Measurements from ENCODE around the gene WNT3A.

DNA sequence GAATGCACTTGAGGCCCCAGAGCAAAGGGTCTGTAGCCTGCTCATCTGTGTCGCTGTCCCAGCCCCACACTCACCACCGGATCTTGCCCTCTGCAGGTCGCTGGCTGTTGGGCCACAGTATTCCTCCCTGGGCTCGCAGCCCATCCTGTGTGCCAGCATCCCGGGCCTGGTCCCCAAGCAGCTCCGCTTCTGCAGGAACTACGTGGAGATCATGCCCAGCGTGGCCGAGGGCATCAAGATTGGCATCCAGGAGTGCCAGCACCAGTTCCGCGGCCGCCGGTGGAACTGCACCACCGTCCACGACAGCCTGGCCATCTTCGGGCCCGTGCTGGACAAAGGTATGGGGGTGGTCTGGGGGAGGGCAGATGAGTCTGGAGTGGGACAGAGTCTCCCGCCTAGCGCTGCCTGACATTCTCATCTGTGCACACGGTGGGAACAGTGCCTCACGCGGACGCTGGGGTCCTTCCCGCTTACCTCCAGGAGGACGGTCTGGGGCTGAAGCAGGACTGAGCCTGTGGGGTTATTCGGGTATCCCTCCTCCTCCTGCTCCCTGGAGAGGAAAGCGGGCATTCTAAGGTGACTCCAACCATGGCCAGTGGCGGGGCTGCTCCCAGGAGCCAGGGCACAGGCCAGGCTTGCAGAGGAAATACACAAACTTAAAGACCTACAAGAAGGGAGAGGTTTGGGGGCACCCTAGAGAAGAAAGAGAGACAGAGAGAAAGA lies 15.9 kb downstream of the WNT3A start:
- TF ChIP-seq POLR2A (IDR thresholded peaks at IDR 0.05): no peak
- TF ChIP-seq, protein P1, sequence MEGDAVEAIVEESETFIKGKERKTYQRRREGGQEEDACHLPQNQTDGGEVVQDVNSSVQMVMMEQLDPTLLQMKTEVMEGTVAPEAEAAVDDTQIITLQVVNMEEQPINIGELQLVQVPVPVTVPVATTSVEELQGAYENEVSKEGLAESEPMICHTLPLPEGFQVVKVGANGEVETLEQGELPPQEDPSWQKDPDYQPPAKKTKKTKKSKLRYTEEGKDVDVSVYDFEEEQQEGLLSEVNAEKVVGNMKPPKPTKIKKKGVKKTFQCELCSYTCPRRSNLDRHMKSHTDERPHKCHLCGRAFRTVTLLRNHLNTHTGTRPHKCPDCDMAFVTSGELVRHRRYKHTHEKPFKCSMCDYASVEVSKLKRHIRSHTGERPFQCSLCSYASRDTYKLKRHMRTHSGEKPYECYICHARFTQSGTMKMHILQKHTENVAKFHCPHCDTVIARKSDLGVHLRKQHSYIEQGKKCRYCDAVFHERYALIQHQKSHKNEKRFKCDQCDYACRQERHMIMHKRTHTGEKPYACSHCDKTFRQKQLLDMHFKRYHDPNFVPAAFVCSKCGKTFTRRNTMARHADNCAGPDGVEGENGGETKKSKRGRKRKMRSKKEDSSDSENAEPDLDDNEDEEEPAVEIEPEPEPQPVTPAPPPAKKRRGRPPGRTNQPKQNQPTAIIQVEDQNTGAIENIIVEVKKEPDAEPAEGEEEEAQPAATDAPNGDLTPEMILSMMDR (IDR thresholded peaks at IDR 0.05): no peak

Measured in right lobe of liver (tissue), 4 donors.